ENCODE results near the gene SRD5A3.
"Not testable (repeated sequence)": the region's sequence is repeated elsewhere in the genome, so short reads cannot be mapped to it uniquely, and the experiment has no call there.

Gene SRD5A3

GRCh38 chr4:55346851-55347255 lies 811 bp downstream of the SRD5A3 start:
- DNase-seq (ENCODE audit: low read depth) = no peak

DNA sequence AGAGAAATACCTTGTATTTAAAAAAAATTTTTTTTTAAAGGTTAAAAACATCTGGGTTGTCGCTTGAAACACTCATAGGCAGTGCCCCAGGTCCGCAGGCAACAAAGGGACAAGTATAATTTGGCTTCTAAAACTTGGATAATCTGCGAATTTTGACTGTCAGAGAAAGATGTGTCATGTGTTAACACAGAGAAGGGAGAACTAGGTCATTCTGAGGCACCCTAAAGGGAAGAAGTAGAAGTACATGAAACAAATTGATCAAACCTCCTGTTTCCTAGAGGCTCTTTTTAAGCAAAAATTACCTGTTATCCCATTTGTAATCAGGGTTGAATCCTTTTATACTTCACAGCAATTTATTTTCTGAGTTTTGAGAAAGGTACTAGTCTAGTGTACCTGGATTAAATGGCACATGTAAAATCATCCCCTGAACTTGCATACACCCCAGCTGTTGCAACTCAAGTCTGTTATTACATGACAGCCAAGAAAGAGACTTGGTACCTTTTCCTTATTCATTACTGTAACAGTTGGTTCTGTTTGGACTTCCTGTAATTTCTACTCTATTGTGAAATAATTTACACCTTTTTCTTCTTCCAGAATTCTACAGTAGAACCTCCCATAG lies 1.7 kb downstream of the SRD5A3 start:
- DNase-seq (ENCODE audit: low read depth) = no peak

DNA sequence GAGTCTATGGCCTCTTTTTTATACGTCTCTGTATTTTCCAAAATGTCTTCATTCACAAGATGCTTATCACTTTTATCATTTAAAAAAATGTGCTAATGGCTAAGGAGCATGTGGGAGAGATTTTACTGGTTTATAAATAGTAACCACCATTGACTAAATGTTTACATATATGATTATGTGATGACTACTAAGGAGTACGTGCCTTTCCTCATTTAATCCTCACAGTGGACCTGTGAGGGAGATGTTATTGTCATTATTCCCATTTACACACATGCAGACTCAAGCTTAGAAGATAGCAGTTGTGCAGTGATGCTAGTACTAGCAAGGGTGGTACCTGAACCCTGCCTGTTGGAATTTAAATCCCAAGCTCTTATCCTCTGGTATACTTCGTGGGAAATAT lies 2.4 kb downstream of the SRD5A3 start:
- DNase-seq (ENCODE audit: low read depth) = no peak

- not testable (repeated sequence) for DNase-seq (ENCODE audit: low read depth)
Measured at GRCh38 chr4:55350870-55351269, 4.8 kb downstream of the SRD5A3 start.

- no peak for DNase-seq (ENCODE audit: low read depth)
Measured at GRCh38 chr4:55351824-55352223, 5.8 kb downstream of the SRD5A3 start.

GRCh38 chr4:55352726-55353125 lies 6.7 kb downstream of the SRD5A3 start:
- DNase-seq (ENCODE audit: low read depth) = no peak

GRCh38 chr4:55353228-55353747 lies 7.2 kb downstream of the SRD5A3 start:
- not testable (repeated sequence) for DNase-seq (ENCODE audit: low read depth)

GRCh38 chr4:55354648-55355047 lies 8.6 kb downstream of the SRD5A3 start:
- DNase-seq (ENCODE audit: low read depth) = no peak

DNA sequence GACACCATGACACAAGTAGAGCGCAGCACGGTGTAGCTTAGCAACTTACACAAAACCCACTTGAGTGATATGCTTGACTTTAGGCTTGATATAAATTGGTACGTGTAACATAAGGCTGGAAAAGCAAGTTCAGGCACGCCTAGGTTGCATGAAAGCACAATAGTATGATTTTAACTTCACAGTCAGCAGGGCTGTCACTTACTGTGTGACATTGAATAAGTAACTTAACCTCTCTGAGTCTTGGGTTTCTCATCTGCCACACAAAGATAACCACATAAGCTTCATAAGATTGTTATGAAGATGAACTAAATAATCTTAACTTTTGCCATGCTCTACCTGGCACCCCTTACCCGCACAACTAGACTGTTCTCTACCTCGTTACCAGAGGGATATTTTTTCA lies 9.5 kb downstream of the SRD5A3 start:
- DNase-seq (ENCODE audit: low read depth) = no peak

DNA sequence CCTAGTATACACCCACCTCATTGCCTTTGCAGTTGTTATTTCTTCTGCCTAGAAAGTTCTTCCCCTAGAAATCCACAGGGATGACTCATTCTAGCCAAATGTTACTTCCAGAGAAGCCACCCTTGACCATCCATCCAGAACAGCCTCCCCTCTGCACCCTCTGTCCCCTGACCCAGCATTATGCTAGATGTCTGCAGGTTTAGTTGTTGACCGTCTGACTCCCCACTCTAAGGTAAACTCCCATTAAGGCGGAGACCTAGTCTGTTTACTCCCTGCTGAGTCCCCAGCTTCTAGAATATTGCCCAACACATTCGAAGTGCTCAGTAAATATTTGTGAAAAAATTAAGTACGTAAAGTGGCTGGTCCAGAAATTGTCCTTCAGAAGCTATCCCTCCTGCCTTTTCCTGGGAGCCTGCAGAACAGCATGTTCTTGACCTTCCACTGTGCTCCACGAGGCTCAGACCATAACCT lies 11.0 kb downstream of the SRD5A3 start:
- no peak for DNase-seq (ENCODE audit: low read depth)

DNA sequence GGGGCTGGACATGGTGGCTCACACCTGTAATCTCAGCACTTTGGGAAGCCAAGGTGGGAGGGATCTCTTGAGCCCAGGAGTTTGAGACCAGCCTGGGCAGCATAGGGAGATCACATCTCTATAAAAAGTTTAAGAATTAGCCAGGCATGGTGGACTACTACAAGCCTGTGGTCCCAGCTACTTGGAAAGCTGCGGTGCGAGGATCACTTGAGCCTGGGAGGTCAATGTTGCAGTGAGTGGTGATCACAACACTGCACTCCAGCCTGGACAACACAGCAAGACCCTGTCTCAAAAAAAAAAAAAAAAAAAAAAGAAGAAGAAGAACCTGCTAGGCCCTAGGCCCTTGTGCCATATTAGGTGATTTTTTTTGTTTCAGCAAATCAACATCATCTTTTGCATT lies 12.2 kb downstream of the SRD5A3 start:
- DNase-seq (ENCODE audit: low read depth) = no peak

- DNase-seq (ENCODE audit: low read depth) = no peak
Measured at GRCh38 chr4:55358668-55359067, 12.6 kb downstream of the SRD5A3 start.

- no peak for DNase-seq (ENCODE audit: low read depth)
Measured at GRCh38 chr4:55359397-55359916, 13.4 kb downstream of the SRD5A3 start.

GRCh38 chr4:55362938-55363337 lies 16.9 kb downstream of the SRD5A3 start:
- not testable (repeated sequence) for DNase-seq (ENCODE audit: low read depth)

DNA sequence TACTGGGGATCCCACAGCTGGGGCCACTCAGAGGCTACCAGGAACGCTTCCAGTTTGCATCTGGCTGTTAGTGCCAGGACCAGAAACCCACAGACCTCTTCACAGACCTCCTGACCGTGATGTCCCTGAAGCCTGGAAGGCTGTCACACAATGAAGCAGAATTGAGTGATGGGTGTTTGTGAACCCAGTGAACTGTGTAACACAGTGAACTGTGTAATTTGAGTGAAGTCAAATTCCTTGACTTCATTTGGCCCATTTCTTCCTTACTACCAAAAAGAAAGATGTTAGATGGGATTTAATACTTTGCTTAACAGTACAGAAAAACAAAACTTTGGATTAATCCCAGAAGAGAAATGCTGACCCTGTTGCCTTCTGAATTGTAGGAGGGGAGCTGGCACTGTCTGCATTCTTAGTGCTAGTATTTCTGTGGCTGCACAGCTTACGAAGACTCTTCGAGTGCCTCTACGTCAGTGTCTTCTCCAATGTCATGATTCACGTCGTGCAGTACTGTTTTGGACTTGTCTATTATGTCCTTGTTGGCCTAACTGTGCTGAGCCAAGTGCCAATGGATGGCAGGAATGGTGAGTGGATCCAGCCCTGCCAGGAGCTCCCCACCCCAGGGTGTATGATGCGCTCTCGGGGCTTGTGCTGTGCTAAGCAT lies 17.8 kb downstream of the SRD5A3 start:
- no peak for DNase-seq (ENCODE audit: low read depth)

- DNase-seq (ENCODE audit: low read depth) = no peak
Measured at GRCh38 chr4:55364691-55365344, 18.8 kb downstream of the SRD5A3 start.

- no peak for DNase-seq (ENCODE audit: low read depth)
Measured at GRCh38 chr4:55365345-55365728, 19.3 kb downstream of the SRD5A3 start.

DNA sequence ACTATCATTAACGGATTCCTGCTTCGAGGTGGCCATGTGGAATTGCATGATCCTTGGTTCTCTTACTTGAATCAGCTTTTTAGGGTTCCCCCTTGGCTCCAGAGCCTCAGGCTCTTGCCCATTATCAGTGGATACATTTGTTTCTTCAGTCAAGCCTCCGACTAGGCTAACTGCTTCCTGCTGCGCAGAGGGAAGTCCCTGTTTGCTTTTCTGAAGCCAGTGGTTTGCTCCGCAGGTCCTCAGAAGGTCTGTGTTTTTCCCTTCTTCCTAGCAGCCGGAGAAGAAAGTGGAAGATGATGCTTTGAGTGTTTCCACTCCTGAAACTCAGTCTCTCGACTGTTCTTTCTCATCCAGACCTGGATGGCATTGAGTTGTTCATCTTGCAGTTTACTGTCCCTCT lies 20.6 kb downstream of the SRD5A3 start:
- DNase-seq (ENCODE audit: low read depth) = no peak

DNA sequence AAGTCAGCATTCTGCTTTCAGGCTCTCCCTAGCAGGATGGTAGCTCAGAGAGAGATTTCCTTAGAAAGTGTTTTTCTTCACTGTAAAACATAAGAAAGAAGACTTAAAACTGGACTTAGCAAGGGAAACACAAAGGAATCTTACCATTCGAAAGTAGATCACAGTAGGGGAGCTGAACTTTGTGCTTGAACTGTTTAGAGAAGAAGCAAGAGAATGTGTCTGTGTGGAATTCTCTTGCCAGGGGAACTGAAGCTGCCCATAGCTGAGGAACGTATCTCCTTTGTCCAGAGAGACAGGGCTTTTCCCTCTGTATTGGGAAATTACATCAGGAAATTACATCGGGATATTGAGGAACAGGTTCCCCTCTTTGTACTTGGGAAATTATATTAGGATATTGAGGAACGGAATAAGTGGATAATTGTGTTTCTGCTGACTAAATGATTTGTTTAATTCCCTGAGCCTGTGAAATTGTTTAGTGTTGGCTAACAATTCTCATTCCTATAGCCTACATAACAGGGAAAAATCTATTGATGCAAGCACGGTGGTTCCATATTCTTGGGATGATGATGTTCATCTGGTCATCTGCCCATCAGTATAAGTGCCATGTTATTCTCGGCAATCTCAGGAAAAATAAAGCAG lies 21.2 kb downstream of the SRD5A3 start:
- DNase-seq (ENCODE audit: low read depth) = no peak

DNA sequence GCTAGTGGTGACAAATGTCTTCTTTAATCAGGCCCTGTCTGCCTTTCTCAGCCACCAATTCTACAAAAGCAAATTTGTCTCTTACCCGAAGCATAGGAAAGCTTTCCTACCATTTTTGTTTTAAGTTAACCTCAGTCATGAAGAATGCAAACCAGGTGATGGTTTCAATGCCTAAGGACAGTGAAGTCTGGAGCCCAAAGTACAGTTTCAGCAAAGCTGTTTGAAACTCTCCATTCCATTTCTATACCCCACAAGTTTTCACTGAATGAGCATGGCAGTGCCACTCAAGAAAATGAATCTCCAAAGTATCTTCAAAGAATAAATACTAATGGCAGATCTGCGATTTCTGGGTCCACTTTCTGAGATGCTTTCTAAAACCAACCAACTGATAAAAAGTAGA lies 23.9 kb downstream of the SRD5A3 start:
- no peak for DNase-seq (ENCODE audit: low read depth)

DNA sequence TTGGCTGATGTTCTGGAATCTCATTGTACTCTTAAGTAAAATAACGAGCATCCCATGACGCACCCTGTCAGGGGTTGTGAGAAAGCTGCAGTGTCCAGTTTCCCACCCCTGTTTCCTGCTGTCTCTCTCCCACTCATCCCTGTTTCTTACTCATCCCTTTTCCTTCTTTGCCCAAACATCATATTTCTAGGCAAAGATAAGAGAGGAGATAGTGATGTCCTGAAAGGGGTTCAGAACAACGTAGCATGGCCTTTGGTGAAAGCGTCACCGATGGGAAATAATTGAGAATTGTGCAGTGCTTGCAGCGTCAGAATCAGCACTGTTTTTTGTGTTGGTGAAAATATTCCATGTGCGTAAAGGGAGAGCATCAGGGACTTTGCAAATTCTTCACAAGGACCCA lies 26.2 kb downstream of the SRD5A3 start:
- DNase-seq (ENCODE audit: low read depth) = no peak

DNA sequence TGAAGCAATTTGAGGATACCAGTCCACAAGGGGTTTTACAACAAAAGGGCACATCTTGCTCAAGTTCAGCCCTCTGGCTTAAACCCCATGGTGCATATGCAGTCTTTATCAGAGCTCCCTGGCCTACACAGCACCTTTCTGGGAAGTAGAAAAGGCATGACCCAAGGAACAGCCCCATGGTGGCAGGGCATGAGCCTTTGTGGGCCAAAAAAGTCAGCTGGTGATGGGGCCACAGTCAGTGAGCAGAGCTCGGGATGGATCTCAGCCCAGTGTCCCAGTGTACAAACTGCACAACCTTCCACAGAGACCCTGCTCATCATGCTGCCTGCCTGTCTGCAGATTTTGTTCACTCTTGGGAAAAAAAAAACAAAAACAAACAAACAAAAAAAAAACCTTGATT lies 27.4 kb downstream of the SRD5A3 start:
- no peak for DNase-seq (ENCODE audit: low read depth)

DNA sequence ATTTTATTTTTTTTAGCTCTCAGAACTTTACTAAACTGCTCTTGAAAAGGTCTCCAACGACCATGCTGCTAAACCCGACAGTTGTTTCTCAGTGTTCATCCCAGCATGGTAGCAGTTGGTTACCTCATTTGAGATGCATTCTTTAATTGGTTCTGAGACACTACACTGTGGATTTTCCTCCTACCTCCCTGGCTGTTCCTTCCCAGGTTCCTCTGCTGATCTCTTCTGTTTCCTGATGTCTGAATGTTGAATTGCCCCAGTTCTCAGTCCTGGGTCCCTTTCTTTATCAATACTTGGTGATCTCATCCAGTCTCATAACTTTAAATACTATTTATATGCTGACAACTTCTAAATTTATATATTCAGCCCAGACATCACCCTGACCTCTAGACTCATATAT lies 30.7 kb downstream of the SRD5A3 start:
- no peak for DNase-seq (ENCODE audit: low read depth)
